ENCODE data around the gene BUD31.

The BUD31 gene

GRCh38 chr7:99465421-99465768 is 56.6 kb downstream of the BUD31 start:
- no peak for TF ChIP-seq CTCF (IDR thresholded peaks at IDR 0.05)

- no peak for TF ChIP-seq CTCF (IDR thresholded peaks at IDR 0.05)
Observed at GRCh38 chr7:99468336-99468918, 59.7 kb downstream of the BUD31 start.

Measured in LNCAP (cell line).